ENCODE data around the gene LEPROT.
"Not testable (repeated sequence)": the region's sequence is repeated elsewhere in the genome, so short reads cannot be mapped to it uniquely, and the experiment has no call there.

LEPROT gene, protein sequence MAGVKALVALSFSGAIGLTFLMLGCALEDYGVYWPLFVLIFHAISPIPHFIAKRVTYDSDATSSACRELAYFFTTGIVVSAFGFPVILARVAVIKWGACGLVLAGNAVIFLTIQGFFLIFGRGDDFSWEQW

DNA sequence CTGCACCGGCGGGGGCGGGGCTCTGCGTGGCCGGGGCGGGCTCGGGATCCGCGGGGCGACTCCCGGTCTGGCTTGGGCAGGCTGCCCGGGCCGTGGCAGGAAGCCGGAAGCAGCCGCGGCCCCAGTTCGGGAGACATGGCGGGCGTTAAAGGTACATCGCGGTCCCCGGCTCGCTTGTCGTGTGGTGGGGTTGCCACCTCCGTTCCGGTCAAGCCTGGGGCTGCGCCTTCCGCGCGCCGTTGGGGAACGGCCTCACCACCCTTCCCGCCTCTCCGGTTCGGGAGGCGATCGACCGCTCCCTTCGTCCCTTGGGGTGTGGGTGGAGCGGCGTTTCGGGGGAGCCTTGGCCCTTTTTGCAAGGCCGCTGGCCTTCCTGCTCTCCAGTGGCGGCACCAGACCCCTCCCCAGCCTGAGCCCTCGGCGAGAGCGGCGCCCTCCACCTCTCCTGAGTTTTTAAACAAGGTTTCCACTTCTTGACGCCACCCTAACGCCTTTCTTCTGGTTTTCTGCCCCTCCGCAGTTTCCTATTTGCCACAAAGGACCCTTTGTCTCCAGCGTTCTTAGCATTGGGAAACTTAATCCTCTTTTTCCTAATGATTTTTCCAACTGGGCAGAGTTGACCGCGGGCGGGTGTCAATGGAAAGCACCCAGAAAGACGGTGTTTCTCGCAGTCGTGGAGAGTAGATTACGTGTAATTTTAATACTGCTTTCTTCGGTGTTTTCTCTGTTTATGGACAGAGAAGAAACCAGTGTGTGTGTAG, at the start of gene LEPROT, which contains the start of gene LEPR:
LEPROT (plus strand) TSS at position 79 of the 761 bp plus-strand sequence; CDS start at position 136, 57 bp downstream.
LEPR (plus strand) TSS at position 79 of the 761 bp plus-strand sequence. CDS start 144,898 bp downstream, outside the sequence.
- FAIRE-seq = no peak

DNA sequence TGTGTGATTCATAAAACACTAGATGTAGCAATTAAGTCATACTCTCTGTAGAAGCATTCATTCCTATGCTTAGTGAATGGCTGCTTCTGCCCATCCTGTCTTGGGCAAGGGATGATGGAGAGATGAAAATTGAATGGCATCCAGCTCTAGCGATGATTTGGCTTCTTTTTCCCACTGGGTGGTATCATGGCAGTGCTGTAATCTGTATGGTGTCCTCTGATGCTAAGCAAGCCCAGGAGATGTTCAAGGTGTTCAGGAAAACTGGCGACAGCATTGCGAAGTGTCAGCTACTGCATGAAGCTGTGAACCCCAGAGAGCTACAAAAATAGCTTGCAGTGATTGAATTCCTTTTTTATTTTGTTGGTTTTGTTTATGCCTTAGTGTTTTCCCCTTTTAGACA, 48.9 kb upstream of the LEPROT start:
- FAIRE-seq = no peak

DNA sequence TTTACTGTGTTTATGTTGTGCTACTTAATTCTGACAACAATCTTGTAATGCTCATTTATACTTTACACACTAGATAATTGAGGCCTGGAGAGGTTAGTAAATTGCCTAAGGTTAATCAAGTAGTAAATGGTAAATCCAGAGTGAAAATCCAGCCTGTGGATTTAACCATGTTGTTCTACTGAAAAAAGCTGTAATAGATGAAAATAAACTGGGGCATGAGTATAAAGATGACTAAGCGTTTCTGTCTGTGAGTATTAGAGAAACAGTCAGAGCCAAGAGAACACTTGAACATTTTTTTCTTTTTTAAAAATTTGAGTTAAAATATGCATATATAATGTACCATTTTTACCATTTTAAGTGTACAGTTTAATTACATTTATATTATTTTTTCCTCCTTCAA, 47.9 kb upstream of the LEPROT start:
- peak; percentile 94 for FAIRE-seq

DNA sequence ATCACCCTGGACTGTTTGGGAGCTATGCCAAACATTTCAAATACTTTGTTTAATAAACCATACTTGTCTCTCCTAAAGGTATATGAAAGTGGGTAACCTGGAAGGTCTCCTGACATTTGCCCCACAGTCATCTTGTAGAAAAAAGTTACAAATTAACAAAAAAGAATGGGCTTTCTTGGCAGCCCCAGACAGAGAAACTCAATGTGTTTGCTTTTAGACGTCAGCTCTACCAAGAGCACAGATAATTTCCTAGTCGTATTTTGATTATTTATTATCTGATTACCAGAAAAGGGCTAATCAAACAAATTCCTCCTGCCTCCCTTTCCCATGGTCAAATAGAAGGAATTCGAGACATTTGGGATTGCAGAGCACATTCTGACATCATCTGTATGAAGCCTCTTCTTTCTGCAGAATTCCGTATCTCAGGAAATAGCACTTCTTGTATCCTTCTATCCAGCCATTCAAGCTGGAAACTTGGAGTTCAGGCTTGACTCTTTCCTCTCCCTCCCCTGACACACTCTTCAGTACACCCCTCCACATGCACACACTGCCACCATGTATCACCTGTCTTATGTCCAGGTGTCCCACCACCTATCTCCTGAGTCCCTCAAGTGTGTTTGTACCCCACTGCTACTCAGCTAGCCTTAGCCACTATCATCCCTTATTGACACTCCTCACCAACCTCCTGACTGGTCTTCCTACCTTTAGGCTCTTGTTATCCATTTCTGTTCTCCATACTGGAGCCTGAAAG, 42.8 kb upstream of the LEPROT start:
- FAIRE-seq = no peak

DNA sequence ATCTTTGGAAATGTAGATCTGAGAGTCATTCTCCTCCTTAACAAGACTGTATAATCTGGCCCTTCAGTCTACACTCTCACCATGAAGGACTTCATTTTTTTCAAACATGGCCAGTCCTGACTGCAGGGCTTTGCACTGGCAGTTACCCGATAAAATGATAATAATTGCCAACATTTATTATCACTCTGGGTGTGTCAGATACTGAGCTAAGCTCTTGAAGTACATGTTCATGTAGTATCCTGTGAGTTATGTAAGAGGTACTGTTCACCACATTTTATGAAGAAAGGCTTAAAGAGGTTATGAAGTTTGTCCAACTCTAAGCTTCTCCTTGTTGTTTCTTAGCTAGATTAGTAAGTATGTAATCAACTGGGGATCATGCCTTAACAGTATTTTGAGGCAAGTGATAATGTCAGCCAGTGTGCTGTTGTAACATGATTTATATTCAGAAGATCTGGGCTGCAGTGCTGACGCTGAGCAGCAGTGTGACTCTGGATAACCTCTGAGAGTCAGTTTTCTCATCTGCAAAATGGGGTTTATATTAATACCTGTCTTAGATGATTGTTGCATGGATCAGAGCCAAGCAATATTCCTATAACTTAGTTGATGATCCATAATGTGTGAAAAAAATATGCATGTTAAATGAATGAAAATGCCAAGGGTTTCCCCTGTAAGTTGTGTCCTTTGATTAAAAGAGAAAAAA, 42.1 kb upstream of the LEPROT start:
- FAIRE-seq = no peak

DNA sequence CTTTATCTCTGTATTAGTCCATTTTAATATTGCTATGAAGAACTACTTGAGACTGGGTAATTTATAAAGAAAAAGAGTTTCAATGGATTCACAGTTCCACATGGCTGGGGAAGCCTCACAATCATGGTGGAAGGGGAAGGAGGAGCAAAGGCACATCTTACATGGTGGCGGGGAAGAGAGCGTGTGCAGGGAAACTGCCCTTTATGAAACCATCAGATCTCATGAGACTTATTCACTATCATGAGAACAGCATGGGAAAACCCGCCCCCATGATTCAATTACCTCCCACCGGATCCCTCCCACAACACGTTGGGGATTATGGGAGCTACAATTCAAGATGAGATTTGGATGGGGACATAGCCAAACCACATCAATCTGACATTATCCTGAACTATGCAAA, 36.0 kb upstream of the LEPROT start:
- FAIRE-seq = not testable (repeated sequence)

DNA sequence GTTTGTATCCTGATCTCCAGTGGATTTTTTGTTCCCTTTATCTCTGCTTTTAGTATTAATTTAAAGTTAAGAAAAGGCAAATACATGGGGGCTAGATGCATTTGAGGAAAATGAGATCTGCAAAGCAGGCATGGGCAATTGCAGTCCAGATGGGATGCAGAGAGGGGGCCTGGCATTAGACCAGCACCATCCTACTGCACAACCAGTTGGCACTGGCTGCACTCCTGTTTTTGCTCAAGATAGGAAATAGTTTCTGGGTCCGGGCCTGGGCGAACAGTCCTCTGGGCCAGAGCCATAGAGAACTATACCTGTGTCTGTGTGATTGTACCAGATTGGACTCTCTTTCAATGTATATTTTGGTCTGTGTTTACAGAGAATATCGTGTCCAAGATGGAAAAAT, 34.0 kb upstream of the LEPROT start:
- FAIRE-seq = no peak

DNA sequence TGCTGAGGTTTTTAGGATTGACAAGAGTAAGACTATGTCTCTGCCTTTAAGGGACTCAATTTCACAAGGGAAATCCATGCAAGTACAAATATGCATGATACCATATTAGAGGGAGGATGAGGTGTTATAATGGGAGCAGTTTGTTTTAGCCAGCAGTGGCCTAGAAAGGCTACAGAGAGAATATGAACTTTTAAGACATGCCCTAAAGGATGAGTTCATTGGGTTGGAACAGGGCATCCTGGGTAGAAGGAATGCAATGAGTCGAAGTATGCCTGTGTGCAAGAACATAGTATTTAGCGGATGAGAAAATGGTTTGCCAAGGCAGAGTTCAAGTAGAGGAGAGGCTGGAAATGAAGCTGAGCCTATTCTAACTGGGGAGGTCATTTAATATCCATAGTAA, 32.6 kb upstream of the LEPROT start:
- FAIRE-seq = no peak

DNA sequence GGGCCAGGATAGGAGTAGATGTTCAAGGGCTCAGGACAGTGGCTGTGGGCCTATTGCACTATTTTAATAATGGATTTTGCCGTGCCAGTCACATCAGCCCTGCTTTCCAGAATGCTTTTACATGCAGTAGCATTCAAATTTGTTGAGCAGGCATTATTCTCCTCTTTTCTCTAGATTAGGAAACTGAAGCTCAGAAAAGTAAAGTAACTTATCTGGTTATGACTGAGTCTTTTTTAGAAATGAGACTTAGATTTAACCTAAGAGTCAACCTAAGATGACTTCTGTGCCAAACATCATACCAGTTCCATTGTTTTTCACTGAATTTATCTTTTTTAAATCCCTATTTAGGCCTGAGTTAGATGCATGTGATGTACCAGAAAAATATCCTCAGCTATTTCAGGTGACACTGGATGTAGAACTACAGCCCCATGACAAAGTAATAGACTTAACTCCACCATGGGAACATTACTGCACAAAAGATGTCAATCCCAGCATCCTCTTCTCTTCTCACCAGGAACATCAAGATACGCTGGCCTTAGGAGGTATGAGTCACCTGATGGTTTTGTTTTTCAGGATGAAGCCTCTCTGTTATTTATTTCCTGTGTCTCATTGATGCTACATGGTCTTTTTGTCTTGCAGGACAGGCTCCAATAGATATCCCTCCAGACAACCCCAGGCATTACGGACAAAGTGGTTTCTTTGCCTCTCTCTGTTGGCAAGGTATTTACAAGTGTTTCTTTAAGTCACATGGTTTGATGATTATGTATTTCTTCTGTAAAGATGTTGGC, 31.4 kb upstream of the LEPROT start:
- FAIRE-seq = no peak

DNA sequence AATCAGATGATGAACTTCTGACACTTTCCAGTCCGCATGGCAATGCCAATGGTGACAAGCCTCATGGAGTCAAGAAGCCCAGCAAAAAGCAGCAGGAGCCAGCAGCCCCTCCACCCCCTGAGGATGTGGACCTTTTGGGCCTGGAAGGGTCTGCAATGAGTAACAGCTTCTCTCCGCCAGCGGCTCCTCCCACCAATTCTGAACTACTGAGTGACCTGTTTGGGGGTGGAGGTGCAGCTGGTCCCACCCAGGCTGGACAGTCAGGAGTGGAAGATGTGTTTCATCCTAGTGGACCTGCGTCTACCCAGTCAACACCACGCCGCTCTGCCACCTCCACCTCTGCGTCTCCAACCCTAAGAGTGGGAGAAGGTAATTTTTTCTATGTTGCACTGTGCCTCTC, 28.0 kb upstream of the LEPROT start:
- no peak for FAIRE-seq

DNA sequence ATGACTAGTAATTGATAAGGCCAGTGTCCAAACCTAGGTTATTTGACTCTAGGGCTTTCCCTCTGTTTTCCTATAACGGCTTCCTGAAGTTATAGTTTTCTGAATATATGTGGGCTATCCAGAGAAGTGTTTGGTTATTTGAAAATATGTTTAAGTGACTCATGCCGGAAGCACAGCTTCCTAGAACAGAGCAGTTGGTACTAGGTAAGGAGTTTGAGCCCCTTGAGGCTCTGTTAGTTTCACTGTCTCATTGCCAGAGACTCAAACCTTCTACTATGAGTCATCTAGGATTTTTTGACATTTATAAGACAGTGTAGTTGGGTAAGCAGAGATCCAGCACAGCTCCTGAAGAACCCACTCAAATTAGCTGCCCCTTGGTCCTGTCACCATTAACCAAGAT, 27.1 kb upstream of the LEPROT start:
- no peak for FAIRE-seq

DNA sequence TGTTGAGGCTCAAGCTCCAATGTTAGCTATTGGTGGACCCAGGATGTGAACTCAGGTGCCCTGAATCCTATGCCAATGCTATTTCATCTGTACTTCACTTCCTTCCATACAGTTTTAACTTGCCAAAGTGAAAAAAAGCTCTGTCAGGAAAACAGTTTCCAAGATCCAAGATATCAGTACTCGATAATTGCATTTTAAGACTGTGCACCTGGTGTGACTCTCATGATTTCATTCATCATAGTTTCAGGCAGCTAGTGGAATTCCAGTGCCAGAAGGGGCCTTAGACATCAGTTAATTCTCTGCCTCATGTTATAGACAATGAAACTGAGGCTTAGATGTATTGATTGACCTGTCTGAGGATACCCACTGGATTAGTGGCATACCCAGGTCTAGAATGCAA, 26.5 kb upstream of the LEPROT start:
- no peak for FAIRE-seq

DNA sequence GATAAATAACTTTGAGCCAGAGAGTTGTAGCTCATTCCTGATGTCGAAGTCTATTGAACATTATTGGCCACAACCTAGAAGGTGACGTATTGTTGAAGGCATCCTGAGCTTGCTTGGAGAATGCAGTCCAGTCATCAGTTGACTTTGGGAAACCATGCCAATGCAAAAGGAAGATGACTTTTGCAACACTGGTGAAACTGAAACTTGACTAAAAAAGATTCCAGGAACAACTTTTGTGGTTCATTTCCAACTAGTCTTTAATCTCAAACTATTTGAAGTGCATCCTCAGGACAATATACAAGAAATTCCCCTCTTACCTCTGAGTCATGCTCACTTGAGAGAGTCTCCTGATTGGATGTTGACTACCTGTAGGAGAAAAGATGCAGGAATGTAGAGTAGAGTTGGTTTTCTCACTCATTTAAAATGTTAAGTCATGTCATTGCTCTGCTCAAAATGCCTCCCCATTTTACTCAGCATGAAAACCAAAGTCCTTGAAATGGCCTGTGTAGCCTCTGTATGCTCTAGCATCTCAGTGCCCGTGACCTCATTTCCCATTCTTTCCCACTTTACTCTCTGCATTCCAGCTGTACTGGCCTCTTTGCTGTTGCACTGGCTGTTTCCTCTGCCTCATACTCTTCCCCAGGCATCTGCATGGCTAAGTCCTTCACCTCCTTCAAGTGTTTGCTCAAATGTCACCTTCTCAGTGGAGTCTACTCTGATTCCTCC, 24.4 kb upstream of the LEPROT start:
- FAIRE-seq = no peak

DNA sequence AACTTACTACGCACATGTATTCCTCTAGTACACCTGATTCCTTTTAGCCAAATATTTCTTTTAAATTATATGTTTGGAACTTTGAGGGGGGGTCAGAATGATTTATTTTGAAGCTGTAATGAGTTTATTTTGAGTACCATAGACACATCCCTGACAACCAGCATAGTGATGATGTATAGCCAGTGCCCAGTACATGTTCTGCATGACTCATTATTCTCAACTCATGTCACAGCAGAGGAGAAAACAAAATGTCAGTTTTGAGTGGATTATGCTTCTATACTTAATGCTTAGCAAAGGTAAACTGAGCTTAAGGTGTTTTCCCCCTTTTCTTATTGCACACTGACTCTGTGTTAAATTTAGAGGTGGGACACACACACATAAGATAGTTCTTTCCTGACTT, 22.4 kb upstream of the LEPROT start:
- FAIRE-seq = no peak

DNA sequence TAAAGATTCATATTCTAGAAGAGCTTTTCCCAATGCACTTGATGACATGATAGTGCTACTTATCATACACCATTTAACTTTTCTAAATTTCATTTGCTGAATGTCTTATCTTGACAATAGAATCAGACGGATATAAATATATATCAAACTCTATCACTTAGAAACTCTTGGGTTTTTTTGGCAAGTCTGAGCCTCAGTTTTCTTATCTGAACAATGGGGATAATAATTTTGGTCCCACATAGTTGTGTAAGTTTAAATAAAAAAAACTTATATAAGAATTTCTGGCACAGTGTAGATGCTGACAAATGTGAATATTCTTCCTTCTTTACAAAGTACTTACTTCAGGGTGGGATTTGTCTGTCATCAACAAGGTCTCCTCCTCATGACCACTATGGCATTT, 21.5 kb upstream of the LEPROT start:
- no peak for FAIRE-seq

DNA sequence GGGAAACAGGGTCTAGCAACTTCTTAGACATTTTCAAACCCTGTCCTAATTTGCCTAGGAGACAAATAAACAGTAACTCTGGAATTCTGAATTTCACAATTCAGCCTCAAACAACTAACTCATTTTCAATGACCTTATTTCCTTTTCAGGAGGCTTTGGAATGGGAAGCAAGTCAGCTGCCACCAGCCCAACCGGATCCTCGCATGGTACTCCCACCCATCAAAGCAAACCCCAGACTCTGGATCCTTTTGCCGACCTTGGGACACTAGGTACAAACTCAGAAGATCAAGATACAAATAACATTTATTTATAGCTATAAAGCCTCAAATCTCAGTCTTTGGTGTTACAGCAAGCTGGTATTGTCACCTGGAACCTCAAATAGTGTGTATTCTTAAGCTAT, 18.9 kb upstream of the LEPROT start:
- FAIRE-seq = no peak

DNA sequence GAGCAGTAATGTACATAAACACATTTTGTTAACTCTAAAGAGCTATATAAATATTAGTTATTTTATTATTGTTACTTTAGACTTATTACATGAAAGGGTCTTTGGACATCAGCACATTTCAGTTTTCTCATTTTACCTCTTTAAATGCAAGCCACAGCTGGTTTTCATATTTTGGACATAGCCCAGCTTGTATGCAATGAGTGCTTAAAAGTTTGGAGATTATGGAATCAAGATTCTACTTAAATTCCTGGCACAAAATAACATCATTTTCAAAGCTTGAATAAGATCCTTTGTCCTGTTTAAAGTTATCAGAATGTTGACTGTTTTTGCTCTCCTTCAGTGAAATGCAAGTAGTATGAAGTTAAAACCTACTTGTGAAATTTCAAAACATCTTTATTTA, 15.5 kb upstream of the LEPROT start:
- FAIRE-seq = no peak

DNA sequence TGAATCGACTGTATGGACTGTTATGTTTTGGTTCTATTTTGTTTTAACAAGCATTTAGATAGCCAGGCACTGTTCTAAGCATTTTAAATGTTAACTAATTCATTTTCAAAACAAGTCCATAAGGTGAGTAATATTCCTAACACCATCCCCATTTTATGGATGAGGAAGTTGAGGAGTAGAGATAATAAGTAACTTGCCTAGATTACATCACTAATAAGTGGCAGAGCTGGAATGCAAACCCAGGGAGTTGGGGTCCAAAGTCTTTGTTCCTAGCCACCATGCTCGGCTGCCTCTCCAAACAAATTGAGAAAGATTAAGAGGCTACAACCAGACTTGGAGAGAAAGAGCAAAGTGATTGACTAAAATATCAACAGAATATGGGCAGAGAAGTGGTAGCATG, 12.6 kb upstream of the LEPROT start:
- FAIRE-seq = no peak

DNA sequence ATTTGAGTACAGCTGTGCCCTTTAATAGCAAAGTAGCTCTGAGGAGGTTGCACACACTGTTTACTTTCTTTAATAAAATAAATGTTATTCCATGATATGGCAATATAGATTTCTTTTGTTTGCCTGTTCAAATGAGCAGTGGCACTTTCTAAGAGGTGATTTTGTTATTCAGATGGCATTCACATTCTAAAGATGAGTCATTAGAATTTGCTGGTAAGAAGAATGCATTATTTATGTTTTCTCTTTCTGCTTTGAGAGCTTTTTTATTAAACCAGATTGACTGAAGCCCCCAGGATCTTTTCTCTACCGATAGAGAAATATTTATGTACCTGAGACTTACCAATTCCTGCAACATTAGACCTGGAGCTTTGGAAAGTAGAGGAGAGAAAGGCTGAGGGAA, 11.2 kb upstream of the LEPROT start:
- no peak for FAIRE-seq

DNA sequence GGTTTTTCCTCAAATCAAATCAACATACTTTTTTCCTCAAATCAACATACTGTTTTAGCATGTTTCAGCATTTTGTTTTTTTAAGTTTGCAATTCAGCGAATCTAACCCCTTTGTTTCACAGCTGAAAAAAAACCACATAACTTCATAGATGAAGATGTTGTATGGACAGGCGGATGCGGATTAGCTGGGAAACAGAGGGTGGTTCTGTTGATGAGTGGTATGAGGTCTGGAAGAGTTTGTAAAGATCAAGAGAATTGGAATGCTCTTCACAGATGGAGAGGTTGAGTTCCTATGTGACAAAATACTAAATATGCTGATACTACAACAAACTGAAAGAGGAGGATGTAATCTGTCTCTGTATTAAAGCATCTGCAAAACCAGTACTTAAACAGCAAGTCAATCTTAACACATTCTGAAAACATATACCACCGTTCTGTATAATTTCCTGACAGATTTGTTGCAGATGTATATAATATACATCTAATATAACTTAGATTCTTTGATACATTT, 10.6 kb upstream of the LEPROT start:
- FAIRE-seq = no peak

DNA sequence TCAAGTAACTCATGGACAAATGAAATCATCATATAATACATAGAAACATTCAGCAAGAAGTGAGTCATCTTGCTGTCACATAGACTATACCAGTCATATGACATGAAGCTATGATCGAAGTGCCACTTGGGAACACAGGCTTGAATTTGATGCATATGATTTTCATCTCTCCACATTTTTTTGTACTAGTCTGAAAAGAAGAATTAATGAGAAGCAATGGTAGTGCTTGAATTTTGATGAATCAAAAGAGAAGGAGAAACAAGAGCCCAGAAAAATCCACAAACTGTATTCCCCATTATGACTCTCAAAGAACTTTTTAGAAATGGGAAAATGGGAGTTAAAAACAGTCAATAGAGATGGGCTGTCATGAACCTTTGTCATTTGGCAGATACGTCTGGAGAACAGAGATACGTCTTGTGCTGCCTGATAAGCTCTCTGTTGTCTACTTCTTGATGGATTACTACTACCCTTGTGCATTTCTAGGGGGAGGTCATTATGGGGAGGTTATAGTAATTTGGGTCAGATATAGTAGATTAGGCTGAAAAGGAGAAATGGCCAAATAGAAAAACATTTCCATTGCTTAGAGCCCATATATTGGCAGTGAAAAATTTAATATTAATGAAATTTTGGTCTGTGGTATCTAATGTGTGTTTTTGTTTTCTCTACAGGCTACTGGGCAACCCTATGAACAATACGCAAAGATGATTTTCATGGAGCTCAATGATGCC, 8.0 kb upstream of the LEPROT start:
- FAIRE-seq = no peak
